ENCODE data around the gene GRIN3A. TPM values are rescaled to one million over a fixed set of nuclear protein-coding genes. Genes with fewer than 3 reads are reported as not detected.

Gene GRIN3A
- total RNA-seq, 1 experiment from 2014 or later, result not detected

DNA sequence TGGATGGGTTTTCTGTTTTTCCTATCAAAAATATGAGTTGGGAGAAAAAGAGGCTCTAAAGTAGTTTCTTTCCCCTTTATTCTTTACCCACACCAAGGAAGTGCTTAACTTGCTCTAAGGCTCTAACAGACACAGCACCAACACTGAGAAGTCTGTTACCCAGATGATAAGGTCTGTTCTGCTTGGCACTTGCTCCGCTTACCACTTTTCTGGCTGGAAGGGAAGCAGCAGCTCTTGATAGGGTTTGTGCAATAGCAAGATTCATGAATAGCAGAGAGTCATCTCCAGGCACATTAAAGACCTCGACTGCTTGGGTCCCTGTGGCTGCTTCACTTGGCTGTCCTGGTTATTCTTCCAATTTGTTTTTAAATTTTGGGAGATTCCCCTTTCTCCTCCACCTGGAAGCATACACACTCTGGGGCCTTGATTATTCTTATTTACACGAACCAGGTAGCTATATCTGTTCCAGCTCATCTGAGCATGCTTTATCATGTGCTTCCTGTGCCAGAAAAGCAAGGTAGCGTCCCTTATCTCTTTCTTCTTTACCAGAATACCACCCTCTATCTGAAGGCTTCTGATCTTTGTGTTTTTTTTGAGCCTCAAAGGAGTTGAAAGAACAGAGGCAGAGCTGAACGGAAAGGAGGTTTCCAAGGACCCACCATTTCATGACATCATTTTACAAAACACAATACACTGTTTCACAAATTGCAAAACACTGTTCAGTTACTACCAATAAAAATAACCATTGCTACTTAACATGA lies 168.5 kb downstream of the GRIN3A start:
- H4K20me1 ChIP-seq (ENCODE audit: control insufficient read depth, insufficient read depth, insufficient read length), result no peaks in the 10 kb centered on the region
- no peak overlapping the region for H3K9ac ChIP-seq (ENCODE audit: extremely low read depth, insufficient read length, low read length)
- no peak overlapping the region for H3K18ac ChIP-seq (ENCODE audit: insufficient read length, low read depth, low read length)
- TF ChIP-seq, protein P1, sequence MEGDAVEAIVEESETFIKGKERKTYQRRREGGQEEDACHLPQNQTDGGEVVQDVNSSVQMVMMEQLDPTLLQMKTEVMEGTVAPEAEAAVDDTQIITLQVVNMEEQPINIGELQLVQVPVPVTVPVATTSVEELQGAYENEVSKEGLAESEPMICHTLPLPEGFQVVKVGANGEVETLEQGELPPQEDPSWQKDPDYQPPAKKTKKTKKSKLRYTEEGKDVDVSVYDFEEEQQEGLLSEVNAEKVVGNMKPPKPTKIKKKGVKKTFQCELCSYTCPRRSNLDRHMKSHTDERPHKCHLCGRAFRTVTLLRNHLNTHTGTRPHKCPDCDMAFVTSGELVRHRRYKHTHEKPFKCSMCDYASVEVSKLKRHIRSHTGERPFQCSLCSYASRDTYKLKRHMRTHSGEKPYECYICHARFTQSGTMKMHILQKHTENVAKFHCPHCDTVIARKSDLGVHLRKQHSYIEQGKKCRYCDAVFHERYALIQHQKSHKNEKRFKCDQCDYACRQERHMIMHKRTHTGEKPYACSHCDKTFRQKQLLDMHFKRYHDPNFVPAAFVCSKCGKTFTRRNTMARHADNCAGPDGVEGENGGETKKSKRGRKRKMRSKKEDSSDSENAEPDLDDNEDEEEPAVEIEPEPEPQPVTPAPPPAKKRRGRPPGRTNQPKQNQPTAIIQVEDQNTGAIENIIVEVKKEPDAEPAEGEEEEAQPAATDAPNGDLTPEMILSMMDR (conservative IDR thresholded peaks at IDR 0.05), result no peak
- no peak overlapping the region for H2AK5ac ChIP-seq (ENCODE audit: insufficient read length, low read length)
- no peak overlapping the region for H2BK15ac ChIP-seq (ENCODE audit: low read depth, low read length)
- H4K5ac ChIP-seq (ENCODE audit: insufficient read length, low read depth, low read length), result no peak overlapping the region
- H3K23me2 ChIP-seq (ENCODE audit: insufficient read length, low read depth, low read length, poor library complexity, severe bottlenecking), result no peaks in the 10 kb centered on the region
- no peak overlapping the region for H3K4me2 ChIP-seq (ENCODE audit: insufficient read depth, insufficient read length, low read length)
- H3K56ac ChIP-seq (ENCODE audit: insufficient read length, low read depth, low read length), result no peak overlapping the region
- no CpG with 5 or more reads among the region's 5 CpGs for WGBS (ENCODE audit: extremely low coverage, insufficient read length, low lambda C conversion rate)
- no peak for DNase-seq
- H2BK12ac ChIP-seq (ENCODE audit: insufficient read length, low read depth, low read length), result no peak overlapping the region
- no peak overlapping the region for H3K4me3 Mint-ChIP-seq
- no peaks in the 10 kb centered on the region for H3K27me3 ChIP-seq (ENCODE audit: insufficient read depth, low read length)
- no peak overlapping the region for H3T11ph ChIP-seq (ENCODE audit: low read length)
- no peaks in the 10 kb centered on the region for H3K9me3 ChIP-seq (ENCODE audit: control insufficient read depth, low read depth, low read length)
- no peak overlapping the region for H4K91ac ChIP-seq (ENCODE audit: insufficient read length, low read depth, low read length)
- H2BK20ac ChIP-seq (ENCODE audit: low read depth, low read length, poor library complexity, severe bottlenecking), result no peak overlapping the region
- no peak overlapping the region for H3K27ac ChIP-seq (ENCODE audit: insufficient read length, low read depth, low read length)
- H3K27me3 Mint-ChIP-seq (ENCODE audit: low read depth), result no peaks in the 10 kb centered on the region
- H3K79me1 ChIP-seq (ENCODE audit: insufficient read depth, low read depth, low read length, poor library complexity, severe bottlenecking), result no peaks in the 10 kb centered on the region
- peaks cover 28 to 30% of the 10 kb centered on the region in 2 experiments for H3K4me1 Mint-ChIP-seq
- no peak overlapping the region for H2BK5ac ChIP-seq (ENCODE audit: insufficient read length, low read length)
- H2AFZ ChIP-seq (ENCODE audit: low read length), result no peak overlapping the region
- no peaks in the 10 kb centered on the region for H3K9me3 Mint-ChIP-seq
- H3K79me2 ChIP-seq (ENCODE audit: insufficient read depth, low read length), result no peaks in the 10 kb centered on the region
- H3K27ac Mint-ChIP-seq, result no peak overlapping the region; a peak in 2 of 7 replicates
- H3K14ac ChIP-seq (ENCODE audit: insufficient read depth, low read length), result no peak overlapping the region
- H3K4ac ChIP-seq (ENCODE audit: low read depth, low read length), result no peak overlapping the region
- H3K36me3 Mint-ChIP-seq (ENCODE audit: insufficient read depth in 1 of 3, low read depth in 3 of 3), result peaks cover 19 to 29% (median 29%) of the 10 kb centered on the region in 3 experiments; a peak in 6 of 7 replicates
- H2BK120ac ChIP-seq (ENCODE audit: low read depth, low read length, poor library complexity, severe bottlenecking), result no peak overlapping the region
- H4K8ac ChIP-seq (replicated peaks; ENCODE audit: insufficient read length, low read depth, low read length), result no peak overlapping the region
- H3K23ac ChIP-seq (ENCODE audit: insufficient read length, low read depth, low read length), result no peak overlapping the region
- H3K4me1 ChIP-seq (ENCODE audit: insufficient read depth, low read length), result peaks cover 15% of the 10 kb centered on the region

Measured in H9 (cell line).